Hematopoietic multipotent progenitor cell (in vitro differentiated cells): ENCODE data around the gene IL17REL. TPM values are rescaled to one million over a fixed set of nuclear protein-coding genes. Genes with fewer than 3 reads are reported as not detected.

Experiments used
- DNase-seq, 3 donors: peaks; one replicate each; pipeline ENCODE4 v3.0.0-alpha.2; 2011 to 2015; ENCODE audit warnings: low read depth in 2 of 3, low spot score in 2 of 3
- total RNA-seq: library from RNA; depleted of rRNA; stranded (reverse); fragments of >200 nt; gene quantifications from one replicate; pipeline ENCODE4 v1.2.3, GENCODE V29; 2012

IL17REL gene
- total RNA-seq, 1 donor = under 0.01 TPM

DNA sequence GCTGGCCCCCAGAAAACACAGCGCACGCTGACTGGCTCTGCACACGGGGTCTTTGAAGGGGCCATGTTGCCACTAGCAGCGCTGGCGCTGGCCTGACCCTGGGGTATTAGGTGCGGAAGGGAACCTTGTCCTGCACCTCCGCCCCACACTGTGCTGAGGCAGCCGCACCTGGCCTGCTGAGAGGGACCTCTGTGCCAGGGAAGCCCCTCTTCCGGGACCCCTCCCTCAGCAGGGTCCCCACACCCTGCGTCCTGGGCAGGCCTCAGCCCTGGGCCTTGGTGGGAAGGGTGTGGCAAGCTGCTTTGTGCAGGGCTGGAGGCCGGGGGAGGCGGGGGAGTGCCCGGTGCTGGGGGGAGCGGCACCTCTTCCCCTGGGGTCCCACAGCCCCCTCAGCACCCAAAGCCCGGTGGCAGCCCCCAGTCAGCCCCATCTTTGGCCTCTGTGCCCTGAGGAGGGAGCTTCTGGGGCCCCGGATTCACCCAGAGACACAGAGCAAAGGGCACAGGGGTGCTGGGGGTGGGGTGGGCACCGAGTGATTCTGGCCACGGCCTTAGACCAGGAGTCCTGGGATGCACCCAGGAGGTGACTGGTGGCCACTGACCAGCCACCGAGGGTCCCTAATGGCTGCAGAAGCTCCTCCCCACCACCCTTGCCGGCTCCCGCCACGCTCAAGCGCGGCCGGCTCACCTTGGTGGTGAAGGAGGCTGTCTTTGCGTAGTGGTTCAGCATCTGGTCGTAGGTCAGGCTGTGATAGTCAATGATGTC, 34.1 kb upstream of the IL17REL start:
- no peak for DNase-seq

GRCh38 chr22:50046019-50046415, 33.5 kb upstream of the IL17REL start:
- no peak for DNase-seq

DNA sequence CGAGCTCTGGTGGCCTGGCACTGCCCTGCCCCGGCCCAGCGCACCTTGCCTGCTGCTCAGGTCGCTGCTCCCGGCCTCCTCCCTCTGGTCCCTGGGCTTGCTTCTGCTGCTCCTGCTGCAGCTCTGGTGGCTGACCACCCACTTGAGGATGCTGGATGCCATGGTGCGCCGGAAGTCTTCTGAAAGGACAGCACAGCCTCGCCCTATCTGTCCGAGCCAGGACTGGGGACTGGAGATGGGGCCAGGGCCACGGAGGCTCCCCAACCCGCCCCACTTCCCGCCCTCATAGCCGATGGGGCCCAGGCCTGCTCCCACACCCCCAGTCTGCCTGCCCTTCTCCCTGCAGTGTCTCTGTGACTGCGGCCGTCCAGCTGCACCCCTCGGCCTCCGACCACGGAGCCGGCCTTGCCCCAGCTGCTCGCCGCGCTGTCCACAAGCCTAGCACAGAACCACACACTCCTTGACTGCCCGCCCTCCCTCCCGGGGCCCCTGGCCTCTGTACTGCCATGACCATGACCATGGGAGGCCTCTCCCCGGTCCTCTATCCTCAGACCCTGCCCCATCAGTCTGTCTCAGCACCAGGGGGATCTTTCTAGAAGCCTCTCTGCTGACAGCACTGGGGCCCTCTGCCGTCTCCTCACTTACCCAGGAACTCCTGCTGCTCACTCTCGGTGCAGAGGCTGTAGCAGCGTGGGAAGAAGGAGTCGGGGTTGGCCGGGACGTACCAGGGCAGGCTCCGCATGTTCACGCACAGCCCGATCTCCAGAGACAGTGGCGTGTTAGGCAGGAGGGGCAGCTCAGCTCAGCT, 32.9 kb upstream of the IL17REL start:
- no peak for DNase-seq

DNA sequence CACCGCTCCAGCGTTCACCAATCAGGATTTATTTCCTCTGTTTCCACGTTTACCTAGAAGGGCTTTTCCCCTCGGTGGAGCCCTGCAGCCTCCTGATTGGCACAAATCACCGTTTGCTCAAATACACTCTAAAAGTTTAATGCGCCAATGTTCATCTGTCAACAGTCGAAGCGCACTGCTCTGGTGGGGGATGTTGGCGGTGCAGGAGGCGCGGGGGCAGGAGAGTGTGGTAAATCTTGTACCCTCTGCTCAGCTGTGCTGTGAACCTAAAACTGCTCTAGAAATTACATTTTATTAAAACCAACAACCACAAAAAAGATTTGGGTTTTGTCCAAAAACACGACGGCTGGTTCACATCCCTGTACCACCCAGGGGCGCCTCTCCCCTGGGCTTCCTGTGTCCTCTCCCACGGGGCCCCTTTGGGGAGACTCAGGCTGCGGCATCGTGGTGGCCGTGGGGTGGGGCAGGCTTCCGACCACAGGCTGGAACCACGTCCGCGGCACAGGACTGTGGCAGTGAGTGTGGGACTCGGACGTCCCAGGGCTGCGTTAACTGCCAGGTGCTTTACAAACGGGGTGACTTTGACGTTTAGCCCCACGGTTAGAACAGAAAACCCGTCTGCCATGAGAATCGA, 32.0 kb upstream of the IL17REL start:
- peak in 2 of 3 donors; percentile 36 to 58 for DNase-seq

GRCh38 chr22:50041361-50042065, 28.9 kb upstream of the IL17REL start:
- no peak for DNase-seq

- DNase-seq = no peak
Observed at GRCh38 chr22:50040717-50041116, 28.2 kb upstream of the IL17REL start.

DNA sequence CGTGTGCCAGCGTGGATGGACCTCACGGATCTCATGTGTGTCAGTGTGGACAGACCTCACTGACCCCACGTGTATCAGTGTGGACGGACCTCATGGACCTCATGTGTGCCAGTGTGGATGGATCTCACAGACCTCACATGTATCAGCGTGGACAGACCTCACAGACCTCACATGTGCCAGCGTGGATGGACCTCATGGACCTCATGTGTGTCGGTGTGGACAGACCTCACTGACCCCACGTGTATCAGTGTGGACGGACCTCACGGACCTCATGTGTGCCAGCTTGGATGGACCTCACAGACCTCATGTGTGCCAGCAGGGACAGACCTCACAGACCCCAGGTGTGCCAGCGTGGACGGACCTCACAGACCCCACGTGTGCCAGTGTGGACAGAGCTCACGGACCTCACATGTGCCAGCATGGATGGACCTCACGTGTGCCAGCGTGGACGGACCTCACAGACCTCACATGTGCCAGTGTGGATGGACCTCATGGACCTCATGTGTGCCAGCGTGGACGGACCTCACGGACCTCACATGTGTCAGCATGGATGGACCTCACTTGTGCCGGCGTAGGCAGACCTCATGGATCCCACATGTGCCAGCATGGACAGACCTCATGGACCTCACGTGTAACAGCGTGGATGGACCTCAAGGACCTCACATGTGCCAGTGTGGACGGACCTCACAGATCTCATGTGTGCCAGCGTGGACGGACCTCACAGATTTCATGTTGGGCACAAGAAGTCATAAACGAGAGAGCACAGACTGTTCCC, 27.3 kb upstream of the IL17REL start:
- DNase-seq = no peak

- no peak for DNase-seq
Observed at GRCh38 chr22:50035976-50036724, 23.6 kb upstream of the IL17REL start.

GRCh38 chr22:50035131-50035881, 22.7 kb upstream of the IL17REL start:
- no peak for DNase-seq

DNA sequence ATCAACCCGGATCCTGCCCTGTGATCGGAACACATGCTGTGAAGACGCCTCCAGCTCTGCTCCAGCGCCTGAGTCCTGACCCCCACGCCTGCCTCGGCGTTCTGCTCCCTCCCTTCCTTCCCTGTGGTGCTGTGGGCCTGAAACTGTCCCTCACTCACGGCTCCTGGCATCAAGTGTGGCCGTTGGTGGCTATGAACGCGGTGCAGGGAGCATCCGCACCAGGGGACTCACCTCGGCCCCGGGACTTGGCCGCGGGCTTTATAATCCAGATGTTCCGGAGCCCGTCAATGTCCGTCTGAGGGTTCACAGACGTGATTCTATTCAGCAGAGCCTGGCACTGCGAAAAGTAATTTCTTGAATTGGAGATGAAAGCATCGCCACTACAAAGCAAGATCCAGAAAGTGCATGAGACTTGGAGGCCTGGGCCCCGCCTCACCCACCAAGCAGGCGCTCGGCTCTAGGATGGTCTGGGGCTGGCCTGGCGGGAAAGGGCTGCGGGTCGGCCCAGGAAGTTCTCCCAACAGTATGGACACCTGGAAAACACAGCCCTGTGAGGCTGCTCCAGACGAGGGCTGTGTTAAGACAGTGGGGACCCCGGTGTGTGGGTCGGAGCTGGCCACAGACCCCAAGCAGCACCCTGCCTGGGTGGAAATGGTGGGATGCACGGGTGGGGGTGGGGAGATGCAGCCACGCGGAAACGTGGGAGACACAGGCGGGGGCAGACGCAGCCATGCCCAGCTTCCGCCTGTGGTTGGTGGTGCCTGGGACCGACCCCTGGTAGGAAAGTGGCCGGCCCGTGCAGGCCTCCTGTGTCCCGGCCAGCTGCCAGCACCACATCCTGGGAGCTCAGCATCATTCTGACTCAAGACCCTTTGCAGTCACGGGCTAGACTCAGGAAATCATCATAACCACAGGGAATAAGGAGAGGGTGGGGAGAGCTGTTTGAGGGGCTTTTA, 21.8 kb upstream of the IL17REL start:
- DNase-seq = peak in 2 of 3 donors; percentile 85 to 94

GRCh38 chr22:50032941-50033601, 20.5 kb upstream of the IL17REL start:
- DNase-seq = no peak

DNA sequence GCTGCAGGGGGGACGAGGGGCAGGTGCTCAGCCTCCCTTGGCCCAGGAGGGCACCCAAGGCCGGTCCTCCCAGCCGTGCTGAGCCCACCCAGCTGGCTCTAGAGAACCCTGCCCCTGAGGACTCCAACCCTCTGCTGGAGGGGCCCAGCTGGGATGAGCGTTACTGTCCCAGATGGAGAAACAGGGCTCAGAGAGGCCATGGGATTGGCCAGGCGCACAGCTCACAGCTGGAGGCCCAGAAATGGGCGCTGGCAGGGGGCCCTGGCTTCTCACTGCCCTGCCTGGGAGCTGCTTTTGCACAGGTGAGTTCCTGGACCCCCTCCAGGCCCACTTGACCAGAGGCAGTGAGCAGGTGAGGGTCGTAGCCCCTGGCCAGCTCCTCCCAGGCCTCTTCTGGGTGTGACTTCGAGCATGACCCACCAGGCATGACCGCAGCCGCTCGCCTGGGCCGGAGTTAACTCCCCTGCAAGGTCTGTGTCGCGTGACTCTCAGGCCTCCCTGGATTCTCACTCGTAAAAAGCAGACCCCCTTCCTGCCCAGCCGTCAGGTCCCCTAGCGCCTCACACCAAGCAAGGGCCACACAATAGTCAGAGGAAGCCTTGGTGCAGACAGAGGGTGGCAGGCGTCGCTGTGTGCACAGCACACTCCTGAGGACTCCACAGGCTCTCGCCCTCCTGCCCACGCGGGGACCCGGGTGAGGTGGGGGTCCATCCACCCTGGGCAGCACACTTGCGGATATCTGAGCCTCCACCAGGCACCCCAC, 19.7 kb upstream of the IL17REL start:
- no peak for DNase-seq

DNA sequence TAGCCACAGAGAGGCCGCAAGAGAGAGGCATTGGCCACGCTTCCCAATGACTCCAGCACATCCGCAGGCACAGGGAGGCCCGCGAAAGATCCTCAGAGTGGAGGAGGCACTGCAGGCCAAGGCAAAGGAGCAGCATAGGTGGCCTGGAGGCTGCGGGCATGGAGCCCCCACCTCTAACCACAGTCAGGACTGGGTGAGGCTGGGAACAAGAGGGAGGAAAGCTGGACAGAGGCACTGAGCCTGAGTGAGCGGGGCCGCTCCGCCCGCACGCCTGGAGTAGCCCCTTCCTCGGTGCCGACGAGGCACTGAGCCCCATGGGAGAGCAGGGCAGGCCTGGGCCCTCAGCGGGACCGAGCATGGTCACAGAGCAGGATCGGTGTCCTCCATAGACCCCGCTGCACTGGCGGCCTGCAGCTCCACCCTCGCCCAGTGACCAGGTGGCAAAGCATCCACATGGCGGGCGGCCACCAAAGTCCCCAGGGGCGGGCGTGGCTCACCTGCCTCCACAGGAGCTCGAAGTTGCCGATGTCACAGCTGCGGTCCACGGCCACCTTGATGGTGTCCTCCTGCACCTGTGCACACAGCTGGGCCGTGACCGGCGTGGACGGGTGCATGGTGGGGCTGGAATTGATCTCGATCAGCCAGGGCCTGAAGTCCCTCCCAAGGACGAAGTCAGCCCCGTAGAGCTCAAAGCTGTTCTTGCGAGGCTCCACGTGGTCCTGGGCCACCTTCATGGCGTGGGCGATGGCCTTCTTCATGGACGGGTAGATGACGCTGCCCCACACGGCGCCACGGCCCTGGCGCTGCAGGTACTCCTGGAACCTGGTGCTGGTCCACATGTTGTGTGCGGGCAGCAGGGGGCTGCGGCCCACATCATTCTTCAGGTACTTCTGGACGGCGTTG, 18.9 kb upstream of the IL17REL start:
- no peak for DNase-seq

- DNase-seq = peak; percentile 69 to 90 (median 83)
Observed at GRCh38 chr22:50030297-50031188, 18.0 kb upstream of the IL17REL start.
